ENCODE measurements around the gene TANC1. TPM values are rescaled to one million over a fixed set of nuclear protein-coding genes. Genes with fewer than 3 reads are reported as not detected.

The TANC1 gene
- polyA plus RNA-seq (ENCODE audit: insufficient read length in 3 of 3) = 10 to 100 TPM; 52.9 to 73.7 (median 54.5) TPM
- long read RNA-seq, donor 1, full-length matches to known transcripts = 2 of 2 reads
- long read RNA-seq, donor 1, partial matches to known transcripts = 0 of 2 reads
- long read RNA-seq, donor 1, other reads (novel, unspliced or antisense) = 0 of 2 reads
- long read RNA-seq, donor 2 = 0 reads
- long read RNA-seq, donor 3, full-length matches to known transcripts = 1 of 1 reads
- long read RNA-seq, donor 3, partial matches to known transcripts = 0 of 1 reads
- long read RNA-seq, donor 3, other reads (novel, unspliced or antisense) = 0 of 1 reads
- long read RNA-seq, donor 4, full-length matches to known transcripts = 9 of 9 reads
- long read RNA-seq, donor 4, partial matches to known transcripts = 0 of 9 reads
- long read RNA-seq, donor 4, other reads (novel, unspliced or antisense) = 0 of 9 reads
- long read RNA-seq, donor 5 = 0 reads
- long read RNA-seq, donor 6, full-length matches to known transcripts = 1 of 18 reads
- long read RNA-seq, donor 6, partial matches to known transcripts = 17 of 18 reads
- long read RNA-seq, donor 6, other reads (novel, unspliced or antisense) = 0 of 18 reads
- long read RNA-seq, donor 7, full-length matches to known transcripts = 1 of 1 reads
- long read RNA-seq, donor 7, partial matches to known transcripts = 0 of 1 reads
- long read RNA-seq, donor 7, other reads (novel, unspliced or antisense) = 0 of 1 reads
- long read RNA-seq, donor 8, full-length matches to known transcripts = 8 of 52 reads
- long read RNA-seq, donor 8, partial matches to known transcripts = 35 of 52 reads
- long read RNA-seq, donor 8, other reads (novel, unspliced or antisense) = 9 of 52 reads
- long read RNA-seq, donor 9, full-length matches to known transcripts = 2 of 2 reads
- long read RNA-seq, donor 9, partial matches to known transcripts = 0 of 2 reads
- long read RNA-seq, donor 9, other reads (novel, unspliced or antisense) = 0 of 2 reads
- long read RNA-seq, donor 10, full-length matches to known transcripts = 1 of 7 reads
- long read RNA-seq, donor 10, partial matches to known transcripts = 6 of 7 reads
- long read RNA-seq, donor 10, other reads (novel, unspliced or antisense) = 0 of 7 reads
- long read RNA-seq, donor 11, full-length matches to known transcripts = 1 of 6 reads
- long read RNA-seq, donor 11, partial matches to known transcripts = 5 of 6 reads
- long read RNA-seq, donor 11, other reads (novel, unspliced or antisense) = 0 of 6 reads
- long read RNA-seq, donor 12, full-length matches to known transcripts = 2 of 2 reads
- long read RNA-seq, donor 12, partial matches to known transcripts = 0 of 2 reads
- long read RNA-seq, donor 12, other reads (novel, unspliced or antisense) = 0 of 2 reads
- long read RNA-seq, donor 13, full-length matches to known transcripts = 3 of 8 reads
- long read RNA-seq, donor 13, partial matches to known transcripts = 5 of 8 reads
- long read RNA-seq, donor 13, other reads (novel, unspliced or antisense) = 0 of 8 reads
- long read RNA-seq, donor 14 = 0 reads
- long read RNA-seq, donor 15, full-length matches to known transcripts = 1 of 1 reads
- long read RNA-seq, donor 15, partial matches to known transcripts = 0 of 1 reads
- long read RNA-seq, donor 15, other reads (novel, unspliced or antisense) = 0 of 1 reads
- long read RNA-seq, donor 16, full-length matches to known transcripts = 13 of 49 reads
- long read RNA-seq, donor 16, partial matches to known transcripts = 36 of 49 reads
- long read RNA-seq, donor 16, other reads (novel, unspliced or antisense) = 0 of 49 reads

GRCh38 chr2:158968396-158969161 lies at the start of gene TANC1:
Gene TANC1 (plus strand): TSS chr2:158968640. CDS start chr2:159065911, 97,271 bp downstream.
- DNase-seq (ENCODE audit: extremely low read depth in 1 of 11, low read depth in 9 of 11, low spot score in 4 of 11) = peak in 10 of 11 donors; percentile 72 to 93 (median 89)

- DNase-seq (ENCODE audit: extremely low read depth in 1 of 11, low read depth in 9 of 11, low spot score in 4 of 11) = no peak
These were observed 46.6 kb upstream of the TANC1 start for GRCh38 chr2:158921599-158922408.

GRCh38 chr2:158922601-158923000 lies 45.8 kb upstream of the TANC1 start:
- no peak for DNase-seq (ENCODE audit: extremely low read depth in 1 of 11, low read depth in 9 of 11, low spot score in 4 of 11)

- peak in 5 of 11 donors; percentile 35 to 65 (median 47) for DNase-seq (ENCODE audit: extremely low read depth in 1 of 11, low read depth in 9 of 11, low spot score in 4 of 11)
These were observed 45.3 kb upstream of the TANC1 start for GRCh38 chr2:158923180-158923594.

GRCh38 chr2:158923641-158924040 lies 44.8 kb upstream of the TANC1 start:
- no peak for DNase-seq (ENCODE audit: extremely low read depth in 1 of 11, low read depth in 9 of 11, low spot score in 4 of 11)

GRCh38 chr2:158926478-158926948 lies 41.9 kb upstream of the TANC1 start:
- DNase-seq (ENCODE audit: extremely low read depth in 1 of 11, low read depth in 9 of 11, low spot score in 4 of 11) = no peak

- no peak for DNase-seq (ENCODE audit: extremely low read depth in 1 of 11, low read depth in 9 of 11, low spot score in 4 of 11)
These were observed 39.9 kb upstream of the TANC1 start for GRCh38 chr2:158928515-158928914.

- DNase-seq (ENCODE audit: extremely low read depth in 1 of 11, low read depth in 9 of 11, low spot score in 4 of 11) = no peak
These were observed 39.5 kb upstream of the TANC1 start for GRCh38 chr2:158928965-158929364.

- DNase-seq (ENCODE audit: extremely low read depth in 1 of 11, low read depth in 9 of 11, low spot score in 4 of 11) = no peak
These were observed 36.9 kb upstream of the TANC1 start for GRCh38 chr2:158931572-158931971.

GRCh38 chr2:158932131-158932645 lies 36.3 kb upstream of the TANC1 start:
- no peak for DNase-seq (ENCODE audit: extremely low read depth in 1 of 11, low read depth in 9 of 11, low spot score in 4 of 11)

GRCh38 chr2:158934170-158934569 lies 34.3 kb upstream of the TANC1 start:
- DNase-seq (ENCODE audit: extremely low read depth in 1 of 11, low read depth in 9 of 11, low spot score in 4 of 11) = no peak

- DNase-seq (ENCODE audit: extremely low read depth in 1 of 11, low read depth in 9 of 11, low spot score in 4 of 11) = no peak
These were observed 32.8 kb upstream of the TANC1 start for GRCh38 chr2:158935617-158936016.

- no peak for DNase-seq (ENCODE audit: extremely low read depth in 1 of 11, low read depth in 9 of 11, low spot score in 4 of 11)
These were observed 31.5 kb upstream of the TANC1 start for GRCh38 chr2:158936978-158937377.

GRCh38 chr2:158940356-158940755 lies 28.1 kb upstream of the TANC1 start:
- DNase-seq (ENCODE audit: extremely low read depth in 1 of 11, low read depth in 9 of 11, low spot score in 4 of 11) = no peak

GRCh38 chr2:158943973-158944372 lies 24.5 kb upstream of the TANC1 start:
- DNase-seq (ENCODE audit: extremely low read depth in 1 of 11, low read depth in 9 of 11, low spot score in 4 of 11) = no peak

- no peak for DNase-seq (ENCODE audit: extremely low read depth in 1 of 11, low read depth in 9 of 11, low spot score in 4 of 11)
These were observed 19.3 kb upstream of the TANC1 start for GRCh38 chr2:158948964-158949699.
